ENCODE data around the gene CLOCK. TPM values are rescaled to one million over a fixed set of nuclear protein-coding genes. Genes with fewer than 3 reads are reported as not detected.

The CLOCK gene
- total RNA-seq, 1 experiment from 2014 or later = 16.8 TPM

- DNase-seq (ENCODE audit: low read depth) = no peak
These were observed 1.6 kb downstream of the CLOCK start for GRCh38 chr4:55545151-55545550.

DNA sequence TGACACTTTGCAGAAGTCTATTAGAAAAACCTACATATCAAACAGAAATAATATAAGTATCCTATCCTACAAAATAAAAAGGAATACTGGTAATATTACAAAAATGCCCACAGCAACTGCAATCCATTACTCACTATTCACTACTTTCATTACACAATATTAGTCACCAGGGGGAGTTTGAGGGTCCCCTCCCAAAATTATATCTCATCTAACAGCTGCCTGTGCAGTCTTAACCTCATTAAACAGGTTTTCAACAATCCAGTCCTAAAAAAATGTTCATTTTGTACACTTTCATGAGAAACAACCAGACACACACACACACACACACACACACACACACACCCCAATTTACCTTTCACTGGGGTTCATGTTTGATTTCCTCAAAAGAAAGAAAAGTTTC is 2.9 kb downstream of the CLOCK start:
- DNase-seq (ENCODE audit: low read depth) = no peak

- no peak for DNase-seq (ENCODE audit: low read depth)
These were observed 6.4 kb downstream of the CLOCK start for GRCh38 chr4:55540271-55540670.

DNA sequence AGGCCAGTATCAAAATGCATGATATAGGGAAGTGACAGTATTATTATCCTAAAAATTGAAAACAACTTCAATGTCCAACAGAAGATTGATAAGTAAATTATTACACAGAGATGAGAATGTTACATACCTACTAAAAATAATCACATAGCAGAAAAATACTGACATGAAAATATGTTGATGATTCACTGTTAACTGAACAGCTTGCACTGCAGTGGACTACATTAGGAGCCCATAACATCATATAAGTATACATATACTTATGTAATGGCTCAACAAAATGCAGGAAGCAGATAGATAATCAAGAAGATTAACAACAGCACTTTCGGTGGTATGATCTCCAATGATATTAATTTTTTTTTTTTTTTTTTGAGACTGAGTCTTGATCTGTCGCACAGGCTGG is 7.1 kb downstream of the CLOCK start:
- no peak for DNase-seq (ENCODE audit: low read depth)

DNA sequence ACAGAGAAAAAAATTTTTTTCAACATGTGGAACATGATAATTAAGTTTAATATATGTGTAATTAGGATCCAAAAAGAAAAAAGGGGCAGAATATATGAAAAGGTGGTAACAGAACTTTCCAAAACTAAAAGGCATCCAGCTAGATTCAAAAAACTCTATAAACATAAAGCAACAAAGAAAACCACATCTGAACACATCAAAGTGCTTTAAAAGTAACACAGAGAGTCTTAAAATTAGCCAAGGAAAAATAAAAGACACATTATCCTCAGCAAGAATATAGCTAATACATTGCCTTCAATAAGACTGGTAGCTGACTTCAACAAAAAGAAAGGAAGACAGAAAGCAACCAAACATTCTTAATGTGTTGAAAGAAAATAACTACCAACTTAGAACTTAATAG is 8.2 kb downstream of the CLOCK start:
- DNase-seq (ENCODE audit: low read depth) = no peak

DNA sequence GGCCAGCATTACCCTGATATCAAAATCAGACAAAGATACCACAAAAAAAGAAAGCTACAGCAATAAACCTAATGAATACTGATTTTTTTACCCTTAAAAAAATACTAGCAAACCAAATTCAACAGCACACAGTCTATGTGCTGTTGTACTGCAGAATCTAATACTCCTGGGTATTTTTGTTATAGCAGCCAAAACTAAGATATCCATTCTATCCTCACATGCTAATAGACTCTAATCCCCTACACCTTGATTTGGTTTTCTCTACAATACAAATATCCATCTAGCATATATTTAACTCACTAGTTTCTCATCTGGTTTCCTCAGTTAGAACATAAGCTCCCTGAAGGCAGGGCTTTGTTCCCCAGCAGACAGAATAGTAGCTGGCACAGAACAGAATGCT is 12.4 kb downstream of the CLOCK start:
- no peak for DNase-seq (ENCODE audit: low read depth)

GRCh38 chr4:55530691-55531090 is 16.0 kb downstream of the CLOCK start:
- DNase-seq (ENCODE audit: low read depth) = no peak

DNA sequence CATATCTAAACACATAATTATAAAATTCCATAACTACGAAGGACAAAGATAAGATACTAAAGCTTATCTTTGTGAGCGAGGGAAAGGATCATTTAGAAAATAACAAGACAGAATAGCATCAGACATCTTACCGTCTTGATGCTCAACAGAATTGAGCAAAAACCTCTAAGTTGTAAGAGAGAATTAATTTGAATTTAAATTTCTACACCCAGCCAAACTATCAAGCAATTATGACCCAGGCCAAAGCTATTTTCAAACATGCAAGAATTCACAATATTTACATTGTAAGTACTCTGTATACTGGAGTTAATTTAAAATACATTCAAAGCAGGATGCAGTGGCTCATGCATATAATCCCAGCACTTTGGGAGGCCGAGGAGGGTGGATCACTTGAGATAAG is 16.5 kb downstream of the CLOCK start:
- DNase-seq (ENCODE audit: low read depth) = no peak

DNA sequence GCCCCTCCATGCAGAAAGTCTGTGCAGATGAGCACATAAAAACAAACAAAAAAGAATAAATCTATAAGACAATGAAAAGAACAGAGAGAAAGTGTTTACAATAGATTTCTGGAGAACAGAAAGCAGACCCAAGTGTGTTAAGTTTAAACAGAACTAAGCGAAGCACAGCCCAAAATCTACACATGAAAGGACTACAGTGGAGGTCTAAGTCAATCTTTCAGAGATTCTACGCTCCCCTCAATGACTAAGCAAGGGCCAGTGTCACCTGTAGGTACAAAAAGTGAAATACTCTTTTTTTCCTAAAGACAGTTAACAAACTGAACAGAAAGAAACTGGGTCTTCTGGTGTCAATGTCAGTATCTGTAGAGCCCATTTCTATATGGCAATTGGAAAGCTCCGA is 18.2 kb downstream of the CLOCK start:
- no peak for DNase-seq (ENCODE audit: low read depth)

GRCh38 chr4:55524844-55525571 is 21.7 kb downstream of the CLOCK start:
- DNase-seq (ENCODE audit: low read depth) = no peak

GRCh38 chr4:55518442-55518841 is 28.3 kb downstream of the CLOCK start:
- DNase-seq (ENCODE audit: low read depth) = no peak

GRCh38 chr4:55517526-55518229 is 29.0 kb downstream of the CLOCK start:
- no peak for DNase-seq (ENCODE audit: low read depth)

DNA sequence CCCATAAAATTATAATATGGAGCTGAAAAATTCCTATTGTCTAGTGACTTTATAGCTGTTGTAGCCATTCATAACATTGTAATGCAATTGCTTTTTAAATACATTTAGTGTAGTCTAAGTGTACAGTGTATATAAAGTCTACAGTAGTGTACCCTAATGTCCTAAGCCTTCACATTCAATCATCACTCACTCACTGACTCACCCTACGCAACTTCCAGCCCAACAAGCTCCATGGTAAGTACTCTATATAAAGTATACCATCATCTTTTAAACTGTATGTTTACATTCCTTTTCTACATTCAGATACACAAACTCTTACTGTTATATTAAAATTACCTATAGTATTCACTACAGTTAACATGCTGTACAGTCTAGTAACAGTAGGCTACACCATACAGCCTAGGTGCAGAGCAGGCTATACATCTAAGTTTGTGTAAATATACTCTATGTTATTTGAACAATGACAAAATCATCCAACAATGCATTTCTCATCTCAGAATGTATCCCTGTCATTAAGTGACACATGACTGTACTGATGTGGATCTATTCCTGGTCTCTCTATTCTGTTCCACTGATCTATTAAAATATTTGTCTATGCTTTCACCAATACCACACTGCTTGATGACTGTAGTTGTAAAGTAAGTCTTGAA is 33.7 kb downstream of the CLOCK start:
- DNase-seq (ENCODE audit: low read depth) = no peak

GRCh38 chr4:55512077-55512476 is 34.6 kb downstream of the CLOCK start:
- no peak for DNase-seq (ENCODE audit: low read depth)

GRCh38 chr4:55510685-55511084 is 36.0 kb downstream of the CLOCK start:
- DNase-seq (ENCODE audit: low read depth) = no peak

DNA sequence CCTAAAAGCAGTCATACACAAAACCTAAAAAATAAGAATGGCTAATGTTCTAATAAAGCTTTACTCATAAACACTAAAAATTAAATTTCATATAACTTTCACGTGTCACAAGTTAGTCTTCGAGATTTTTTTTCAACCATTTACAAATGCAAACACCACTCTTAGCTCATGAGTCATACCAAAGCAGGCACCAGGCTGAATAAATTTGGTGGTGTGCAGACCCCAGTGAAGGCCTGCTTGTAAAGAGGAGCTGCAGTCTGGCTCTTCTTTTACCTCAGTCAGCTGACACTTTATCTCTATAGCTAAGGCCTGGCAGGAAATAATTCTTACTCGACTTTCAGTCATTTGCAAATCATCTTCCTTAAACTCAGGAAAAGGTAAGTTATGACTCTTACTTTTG is 37.4 kb downstream of the CLOCK start:
- peak; percentile 5 for DNase-seq (ENCODE audit: low read depth)

DNA sequence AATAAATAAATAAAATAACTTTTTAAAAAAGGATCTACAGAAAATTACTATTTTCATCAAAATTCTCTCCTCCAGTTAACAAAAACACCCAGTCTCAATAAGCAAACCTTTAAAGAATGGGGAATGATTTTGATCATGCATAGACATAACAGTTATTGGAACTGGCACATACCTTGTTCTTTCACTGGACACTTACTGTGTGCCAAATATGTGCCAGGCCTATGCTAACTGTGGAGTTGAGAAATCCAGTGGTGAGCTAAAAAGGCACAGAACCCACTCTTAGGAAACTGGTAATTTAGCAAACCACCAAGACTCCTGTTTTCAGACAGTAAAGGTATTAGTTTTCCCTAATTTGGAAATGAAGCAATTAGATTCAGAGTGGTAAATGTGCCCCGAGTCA is 39.1 kb downstream of the CLOCK start:
- DNase-seq (ENCODE audit: low read depth) = no peak

DNA sequence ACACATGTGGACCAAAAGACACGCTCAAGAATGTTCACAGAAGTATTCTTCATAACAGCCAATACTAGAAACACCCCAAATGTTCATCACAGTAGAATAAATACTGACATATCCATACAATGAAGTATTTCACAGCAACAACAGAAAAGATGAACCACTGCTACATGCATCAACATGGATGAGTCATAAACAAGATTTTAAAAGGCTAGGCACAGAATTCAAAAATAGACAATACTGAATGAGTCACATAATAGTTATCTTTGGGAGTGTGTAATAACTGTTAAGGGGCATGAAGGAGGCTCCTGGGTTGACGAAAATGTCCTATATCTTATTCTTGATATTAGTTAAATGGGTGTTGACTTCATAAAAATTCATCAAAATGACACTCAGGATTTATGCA is 43.5 kb downstream of the CLOCK start:
- peak; percentile 65 for DNase-seq (ENCODE audit: low read depth)

DNA sequence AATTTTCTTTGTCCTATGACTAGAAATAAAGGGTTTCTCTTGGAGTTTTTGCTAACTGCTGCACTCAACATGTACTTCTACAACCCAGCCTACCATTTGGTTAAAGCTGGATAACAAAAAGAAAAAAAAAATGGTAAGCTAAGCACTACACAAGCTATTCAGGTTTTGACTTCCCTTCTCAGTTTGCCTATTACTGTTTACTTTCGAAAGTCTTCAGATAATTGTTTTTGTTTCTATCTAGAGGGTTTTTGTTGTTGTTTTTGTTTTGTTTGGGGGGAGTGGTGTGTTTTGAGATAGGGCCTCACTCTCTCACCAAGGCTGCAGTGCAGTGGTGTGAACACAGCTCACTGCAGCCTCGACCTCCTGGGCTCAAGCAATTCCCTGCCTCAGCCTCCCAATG is 46.6 kb downstream of the CLOCK start:
- no peak for DNase-seq (ENCODE audit: low read depth)

DNA sequence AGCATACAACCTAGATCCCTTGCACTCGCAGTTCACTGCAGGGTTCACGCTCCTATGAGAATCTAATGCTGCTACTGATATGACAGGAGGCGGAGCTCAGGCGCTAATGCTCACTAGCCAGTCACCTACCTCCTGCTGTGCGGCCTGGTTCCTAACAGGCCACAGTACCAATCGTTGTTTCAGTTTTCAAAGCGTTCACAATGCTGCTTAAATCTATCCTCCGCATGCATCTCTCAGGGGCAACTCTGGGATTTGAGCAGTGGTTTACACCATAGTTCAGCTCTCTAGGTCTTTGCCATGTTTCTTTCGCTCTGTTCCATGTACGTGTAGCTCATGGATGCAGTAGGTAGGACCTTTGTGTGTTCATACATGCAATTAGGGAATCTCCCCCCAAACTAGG is 47.2 kb downstream of the CLOCK start:
- no peak for DNase-seq (ENCODE audit: low read depth)

GRCh38 chr4:55498051-55498450 is 48.7 kb downstream of the CLOCK start:
- no peak for DNase-seq (ENCODE audit: low read depth)

DNA sequence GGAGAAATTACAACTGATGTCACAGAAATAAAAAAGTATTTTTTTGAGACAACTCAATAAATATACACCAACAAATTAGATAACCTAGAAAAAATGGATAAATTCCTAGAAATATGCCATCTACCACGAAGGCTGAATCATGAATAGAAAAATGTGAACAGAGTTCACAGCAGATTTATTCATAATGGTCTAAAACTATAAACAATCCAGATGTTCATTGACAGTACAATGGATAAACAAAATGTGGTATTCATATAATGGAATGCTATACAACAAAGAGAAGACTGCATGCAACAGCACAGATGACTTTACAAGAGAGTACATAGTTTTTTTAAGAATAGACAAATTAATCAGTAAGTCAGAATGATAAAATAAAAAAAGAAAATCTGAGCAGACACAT is 55.2 kb downstream of the CLOCK start:
- DNase-seq (ENCODE audit: low read depth) = peak; percentile 11

DNA sequence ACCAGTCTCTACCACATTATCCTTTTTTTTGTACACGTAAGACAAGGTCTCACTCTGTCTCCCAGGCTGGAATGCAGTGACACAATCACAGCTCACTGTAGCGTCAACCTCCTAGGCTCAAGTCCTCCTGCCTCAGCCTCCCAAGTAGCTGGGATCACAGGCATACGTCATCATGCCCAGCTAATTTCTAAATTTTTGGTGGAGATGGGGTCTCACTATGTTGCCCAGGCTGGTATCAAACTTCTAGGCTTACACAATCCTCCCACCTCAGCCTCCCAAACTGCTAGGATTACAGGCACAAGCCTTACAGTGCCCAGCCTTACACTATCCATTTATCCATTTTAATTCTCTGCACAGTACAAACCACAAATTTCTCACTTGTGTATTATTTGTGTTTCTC is 58.0 kb downstream of the CLOCK start:
- DNase-seq (ENCODE audit: low read depth) = no peak

All from M059J (cell line).